Smooth muscle cell (in vitro differentiated cells): ENCODE measurements around the gene LTBP2. TPM values are rescaled to one million over a fixed set of nuclear protein-coding genes. Genes with fewer than 3 reads are reported as not detected.
A peak's percentile ranks its signal among the peaks of the same experiment; 100 is the strongest.

Source experiments
- DNase-seq: peaks from one replicate; lab custom pipeline; 2025; ENCODE audit not compliant: unreplicated experiment; lab: John Stamatoyannopoulos, UW
- H2AFZ ChIP-seq: fragments of 200-600 bp; sonication (generic); 2 replicates; pipeline ENCODE4 v1.6.0; 2016; ENCODE audit warnings: antibody characterized with exemption, low read depth, mild to moderate bottlenecking
- H3F3A ChIP-seq: fragments of 200-600 bp; sonication (generic); 2 replicates; pipeline ENCODE4 v1.6.0; 2017; ENCODE audit warnings: antibody characterized with exemption, low read depth
- H3K27ac ChIP-seq: fragments of 200-600 bp; sonication (generic); 2 replicates; pipeline ENCODE4 v1.5.1; 2016; ENCODE audit warnings: low read depth, mild to moderate bottlenecking
- H3K27me3 ChIP-seq: fragments of 200-600 bp; sonication (generic); 2 replicates; pipeline ENCODE4 v1.6.1; 2016; ENCODE audit warnings: low read depth, mild to moderate bottlenecking
- H3K36me3 ChIP-seq: fragments of 200-600 bp; sonication (generic); 2 replicates; pipeline ENCODE4 v1.5.1; 2016; ENCODE audit warnings: low read depth
- H3K4me1 ChIP-seq: fragments of 200-600 bp; sonication (generic); 2 replicates; pipeline ENCODE4 v1.5.1; 2016; ENCODE audit warnings: low read depth
- H3K4me2 ChIP-seq: fragments of 200-600 bp; sonication (generic); 2 replicates; pipeline ENCODE4 v1.6.0; 2016; ENCODE audit warnings: mild to moderate bottlenecking
- H3K4me3 ChIP-seq: fragments of 200-600 bp; sonication (generic); 2 replicates; pipeline ENCODE4 v1.5.1; 2016; ENCODE audit warnings: mild to moderate bottlenecking
- H3K79me2 ChIP-seq: fragments of 200-600 bp; sonication (generic); 2 replicates; pipeline ENCODE4 v1.6.0; 2016; ENCODE audit warnings: low read depth, mild to moderate bottlenecking
- H3K9ac ChIP-seq: fragments of 200-600 bp; sonication (generic); 2 replicates; pipeline ENCODE4 v1.6.0; 2016; ENCODE audit warnings: low read depth
- H3K9me3 ChIP-seq: fragments of 200-600 bp; sonication (generic); replicated peaks from 2 replicates; pipeline ENCODE4 v1.5.1; 2016; ENCODE audit warnings: low read depth
- H4K20me1 ChIP-seq: fragments of 200-600 bp; sonication (generic); 2 replicates; pipeline ENCODE4 v1.6.0; 2016; ENCODE audit warnings: low read depth
- CTCF ChIP-seq: fragments of 200-600 bp; sonication (generic); IDR thresholded peaks from 2 replicates; pipeline ENCODE4 v1.5.1; 2017; ENCODE audit warnings: borderline replicate concordance, mild to moderate bottlenecking, antibody characterized with exemption; ENCODE audit not compliant: insufficient read depth, poor library complexity, severe bottlenecking
- WGBS: methylation state at CpG from one replicate; pipeline ENCODE4 v1.1.7; 2016; ENCODE audit warnings: low lambda C conversion rate; 5-methylcytosine and 5-hydroxymethylcytosine counted together
- polyA plus RNA-seq: library from polyadenylated mRNA; unstranded; fragments of >200 nt; fragmentation: Nextera tagmentation; extraction: Ambion mirVana; gene quantifications from 2 replicates; pipeline ENCODE4 v1.2.1, GENCODE V29; 2016
- total RNA-seq: library from RNA; depleted of rRNA; stranded (reverse); fragments of >200 nt; gene quantifications from 2 replicates; pipeline ENCODE4 v1.2.3, GENCODE V29; 2014

Gene LTBP2
- total and polyA plus RNA-seq, 2 experiments from 2014 or later: 90.1 to 108 TPM

- Histone ChIP-seq H3F3A (peaks cover 43% of the 10 kb centered on the region), H3K9me3 (no peaks in the 10 kb centered on the region), H4K20me1 (peaks cover 29% of the 10 kb centered on the region), H2AFZ (no peak overlapping the region), H3K4me3 (no peak overlapping the region), H3K27me3 (no peaks in the 10 kb centered on the region), H3K4me2 (peak overlapping the region; percentile 65), H3K4me1 (peaks cover 34% of the 10 kb centered on the region), H3K36me3 (no peaks in the 10 kb centered on the region), H3K27ac (no peak overlapping the region), H3K9ac (peak overlapping the region; percentile 19), H3K79me2 (peaks cover 40% of the 10 kb centered on the region)
- 78% methylated on average over 16 of the region's 16 CpGs for WGBS
- no peak for TF ChIP-seq CTCF
- no peak for DNase-seq
These were observed 1.3 kb upstream of the LTBP2 start for GRCh38 chr14:74613211-74613914.

- H3K27ac ChIP-seq: peak overlapping the region; percentile 9
- H4K20me1 ChIP-seq: peaks cover 34% of the 10 kb centered on the region
- H3K4me1 ChIP-seq: peaks cover 33% of the 10 kb centered on the region
- H3K9me3 ChIP-seq: no peaks in the 10 kb centered on the region
- peak overlapping the region; percentile 79 for H3K4me3 ChIP-seq
- peaks cover 36% of the 10 kb centered on the region for H3F3A ChIP-seq
- peaks cover 47% of the 10 kb centered on the region for H3K79me2 ChIP-seq
- no peaks in the 10 kb centered on the region for H3K36me3 ChIP-seq
- peak; percentile 62 for TF ChIP-seq CTCF
- peak overlapping the region; percentile 91 for H2AFZ ChIP-seq
- no peaks in the 10 kb centered on the region for H3K27me3 ChIP-seq
- peak overlapping the region; percentile 58 for H3K9ac ChIP-seq
- WGBS: 7% methylated on average over 50 of the region's 69 CpGs
- peak overlapping the region; percentile 97 for H3K4me2 ChIP-seq
- peak; percentile 36 for DNase-seq
These were observed 449 bp upstream of the LTBP2 start for GRCh38 chr14:74612350-74613021.

GRCh38 chr14:74610866-74611649, 979 bp downstream of the LTBP2 start:
- Histone ChIP-seq H3F3A (peaks cover 26% of the 10 kb centered on the region), H3K36me3 (no peaks in the 10 kb centered on the region), H3K4me3 (peak overlapping the region; percentile 79), H3K27me3 (no peaks in the 10 kb centered on the region), H3K9me3 (no peaks in the 10 kb centered on the region), H3K4me2 (peak overlapping the region; percentile 97), H3K9ac (peak overlapping the region; percentile 58), H4K20me1 (peaks cover 49% of the 10 kb centered on the region), H3K4me1 (peaks cover 23% of the 10 kb centered on the region), H2AFZ (peak overlapping the region; percentile 60), H3K79me2 (peaks cover 61% of the 10 kb centered on the region), H3K27ac (no peak overlapping the region)
- 14% methylated on average over 63 of the region's 65 CpGs for WGBS
- DNase-seq: no peak
- TF ChIP-seq CTCF: no peak
